B cell (primary cell): Measurements from ENCODE around the gene WDR33. TPM values are rescaled to one million over a fixed set of nuclear protein-coding genes. Genes with fewer than 3 reads are reported as not detected.
A peak's percentile ranks its signal among the peaks of the same experiment; 100 is the strongest.

Experiments used
- ATAC-seq: fragments of 200-7000 bp; cut with Tn5 transposase; one replicate; pipeline ENCODE4 v1.10.0; 2021; ENCODE audit warnings: low read depth, mild to moderate bottlenecking, moderate number of reproducible peaks, moderate library complexity
- CTCF ChIA-PET: fragments of 350-600 bp; sonication (Branson Sonifier 250); formaldehyde crosslinking; loops from one replicate; lab custom pipeline; 2021; ENCODE audit warnings: antibody characterized with exemption, inconsistent platforms; lab: Charles Lee
- POLR2A ChIA-PET: fragments of 350-600 bp; sonication (Branson Sonifier 250); formaldehyde crosslinking; loops from one replicate; lab custom pipeline; 2021; ENCODE audit warnings: antibody characterized with exemption; lab: Charles Lee
- DNase-seq: peaks from one replicate; pipeline ENCODE4 v3.0.0; 2013
- H2AFZ ChIP-seq: 2 replicates; pipeline ENCODE4 v1.6.1; 2012; ENCODE audit warnings: mild to moderate bottlenecking, low read depth, low read length; ENCODE audit not compliant: insufficient read depth, poor library complexity, severe bottlenecking
- H3K27ac ChIP-seq, 2 donors: 1 replicate in 1 of 2; 2 replicates in 1 of 2; pipeline ENCODE4 v1.5.1; 2012 to 2013; ENCODE audit warnings: low read length in 2 of 2, mild to moderate bottlenecking in 2 of 2, moderate library complexity in 1 of 2
- H3K27me3 ChIP-seq, 4 experiments: fragments of 200-600 bp in 1 of 4; sonication (generic) in 1 of 4; replicated peaks in 1 of 4; 1 replicate in 2 of 4; 2 replicates in 2 of 4; pipeline versions ENCODE4 v1.6.1 to v1.7.0; 2013 to 2016; ENCODE audit warnings: low read length in 3 of 4, mild to moderate bottlenecking in 2 of 4, mixed read lengths in 1 of 4, moderate library complexity in 1 of 4; ENCODE audit not compliant: insufficient read depth in 4 of 4, control insufficient read depth in 3 of 4; ENCODE audit errors: control extremely low read depth in 1 of 4
- H3K36me3 ChIP-seq, 2 experiments: replicated peaks in 1 of 2; 1 replicate in 1 of 2; 2 replicates in 1 of 2; pipeline versions ENCODE4 v1.6.1 to v1.7.1; 2013; ENCODE audit warnings: low read length in 1 of 2; ENCODE audit not compliant: insufficient read depth in 2 of 2, control insufficient read depth in 1 of 2; ENCODE audit errors: control extremely low read depth in 1 of 2, extremely low read depth in 1 of 2
- H3K4me1 ChIP-seq, 2 donors: fragments of 200-600 bp in 1 of 2; sonication (generic) in 1 of 2; 1 replicate in 1 of 2; 2 replicates in 1 of 2; pipeline versions ENCODE4 v1.5.1 to v1.6.1; 2013 to 2017; ENCODE audit warnings: low read length in 2 of 2; ENCODE audit not compliant: control insufficient read depth in 2 of 2, insufficient read depth in 2 of 2
- H3K4me2 ChIP-seq: replicated peaks from 2 replicates; pipeline ENCODE3; 2012; ENCODE audit warnings: mild to moderate bottlenecking, low read depth, low read length; ENCODE audit not compliant: poor library complexity, severe bottlenecking
- H3K4me3 ChIP-seq, 5 experiments: fragments of 200-600 bp in 1 of 5; sonication (generic) in 1 of 5; 1 replicate in 3 of 5; 2 replicates in 2 of 5; pipeline versions ENCODE4 v1.5.1 to v1.7.0; 2011 to 2016; ENCODE audit warnings: low read length in 4 of 5, mild to moderate bottlenecking in 4 of 5, low read depth in 2 of 5, control low read depth in 1 of 5, moderate library complexity in 1 of 5; ENCODE audit not compliant: insufficient read depth in 1 of 5; ENCODE audit errors: control extremely low read depth in 1 of 5, extremely low read depth in 1 of 5
- H3K79me2 ChIP-seq: fragments of 200-600 bp; sonication (generic); one replicate; pipeline ENCODE4 v1.6.0; 2016; ENCODE audit warnings: low read length; ENCODE audit not compliant: control insufficient read depth, insufficient read depth
- H3K9ac ChIP-seq: fragments of 200-600 bp; sonication (generic); 2 replicates; pipeline ENCODE4 v1.6.1; 2017; ENCODE audit warnings: mild to moderate bottlenecking, low read length, moderate library complexity
- H3K9me3 ChIP-seq, 3 donors: one replicate each; pipeline versions ENCODE4 v1.6.1 to v1.7.1; 2013; ENCODE audit warnings: low read length in 2 of 3; ENCODE audit not compliant: control insufficient read depth in 2 of 3, insufficient read depth in 1 of 3; ENCODE audit errors: control extremely low read depth in 1 of 3
- H4K20me1 ChIP-seq: 2 replicates; pipeline ENCODE4 v1.6.0; 2012; ENCODE audit warnings: mild to moderate bottlenecking, low read length; ENCODE audit not compliant: insufficient read depth, control insufficient read depth, poor library complexity, severe bottlenecking
- H3K27ac Mint-ChIP-seq: one replicate; pipeline ENCODE4 v1.8.0; 2021; ENCODE audit warnings: mixed read lengths
- H3K27me3 Mint-ChIP-seq: one replicate; pipeline ENCODE4 v1.8.0; 2021; ENCODE audit warnings: mixed read lengths
- H3K4me1 Mint-ChIP-seq: one replicate; pipeline ENCODE4 v1.8.0; 2021; ENCODE audit warnings: mixed read lengths
- H3K4me3 Mint-ChIP-seq: one replicate; pipeline ENCODE4 v1.8.0; 2021; ENCODE audit warnings: mixed read lengths
- H3K9me3 Mint-ChIP-seq: one replicate; pipeline ENCODE4 v1.8.0; 2022; ENCODE audit warnings: mixed read lengths; ENCODE audit not compliant: insufficient read depth
- CTCF ChIP-seq: fragments of 200-600 bp; IDR thresholded peaks from one replicate; pipeline ENCODE4 v1.8.0; 2022; ENCODE audit warnings: antibody characterized with exemption, mild to moderate bottlenecking
- EZH2 ChIP-seq: IDR thresholded peaks from 2 replicates; pipeline ENCODE4 v1.6.1; 2012; ENCODE audit warnings: borderline replicate concordance, low read depth, mild to moderate bottlenecking, moderate library complexity, low read length; ENCODE audit not compliant: insufficient read depth, poor library complexity, severe bottlenecking
- WGBS: methylation state at CpG from one replicate; pipeline ENCODE4 v1.1.5; 2013; ENCODE audit warnings: missing lambda C conversion rate; ENCODE audit not compliant: insufficient coverage; 5-methylcytosine and 5-hydroxymethylcytosine counted together
- intact Hi-C: fragments of 100-400 bp; cut with micrococcal nuclease; formaldehyde crosslinking; loops from one replicate; pipeline ENCODE4 v1.10.0; 2022
- polyA plus RNA-seq: library from polyadenylated mRNA; depleted of rRNA; stranded (reverse); fragments of >200 nt; gene quantifications from 2 replicates; pipeline ENCODE4 v1.2.3, GENCODE V29; 2012
- total RNA-seq, 2 donors: library from RNA; stranded (reverse); fragments of 120-200 nt in 1 of 2; gene quantifications; 1 replicate in 1 of 2; 2 replicates in 1 of 2; pipeline versions ENCODE4 v1.2.3 to v1.2.4, GENCODE V29; 2013 to 2022

WDR33 gene
- total and polyA plus RNA-seq, 2 donors (not counting 1 experiment from before 2014, with no cell fraction given), result 17.2 to 101 TPM

GRCh38 chr2:127698553-127699355 lies 112.2 kb downstream of the WDR33 start:
- Mint-ChIP-seq H3K27ac (peak overlapping the region; percentile 41), H3K4me1 (peaks cover 22% of the 10 kb centered on the region), H3K27me3 (no peaks in the 10 kb centered on the region), H3K4me3 (no peak overlapping the region), H3K9me3 (no peaks in the 10 kb centered on the region)
- ATAC-seq (no peak), DNase-seq (no peak)
- Histone ChIP-seq H3K9me3 (no peaks in the 10 kb centered on the region), H3K36me3 (peaks cover 0 to 9% of the 10 kb centered on the region in 2 experiments), H4K20me1 (peaks cover 12% of the 10 kb centered on the region), H3K9ac (no peak overlapping the region), H3K4me3 (no peak overlapping the region), H3K4me2 (no peak overlapping the region), H2AFZ (no peak overlapping the region), H3K4me1 (peaks cover 22 to 32% of the 10 kb centered on the region in 2 donors), H3K27me3 (no peaks in the 10 kb centered on the region), H3K79me2 (peaks cover 16% of the 10 kb centered on the region), H3K27ac (no peak overlapping the region)
- TF ChIP-seq CTCF (no peak), EZH2 (no peak)
- intact Hi-C loops, result no loop called here
- WGBS, result 96% methylated on average over 25 of the region's 27 CpGs
- CTCF ChIA-PET, result interaction anchor here (4.7 kb wide), 1 partner anchor 107 kb away, joined by 36 read pairs; no protein-coding TSS in a partner anchor
- POLR2A ChIA-PET, result interaction anchor here (0.5 kb wide), 2 partner anchors 51 to 304 kb away, joined by 3 to 7 read pairs; no protein-coding TSS in a partner anchor
